NCI-H524 treated with DMSO at 0.1 percent for 48 hours (cell line): ENCODE data around the gene TESK1.

Experiments used
- DNase-seq: peaks from one replicate; lab custom pipeline; 2025; lab: John Stamatoyannopoulos, UW

The TESK1 gene

GRCh38 chr9:35646533-35647265, 41.6 kb downstream of the TESK1 start:
- DNase-seq, result peak; percentile 37

DNA sequence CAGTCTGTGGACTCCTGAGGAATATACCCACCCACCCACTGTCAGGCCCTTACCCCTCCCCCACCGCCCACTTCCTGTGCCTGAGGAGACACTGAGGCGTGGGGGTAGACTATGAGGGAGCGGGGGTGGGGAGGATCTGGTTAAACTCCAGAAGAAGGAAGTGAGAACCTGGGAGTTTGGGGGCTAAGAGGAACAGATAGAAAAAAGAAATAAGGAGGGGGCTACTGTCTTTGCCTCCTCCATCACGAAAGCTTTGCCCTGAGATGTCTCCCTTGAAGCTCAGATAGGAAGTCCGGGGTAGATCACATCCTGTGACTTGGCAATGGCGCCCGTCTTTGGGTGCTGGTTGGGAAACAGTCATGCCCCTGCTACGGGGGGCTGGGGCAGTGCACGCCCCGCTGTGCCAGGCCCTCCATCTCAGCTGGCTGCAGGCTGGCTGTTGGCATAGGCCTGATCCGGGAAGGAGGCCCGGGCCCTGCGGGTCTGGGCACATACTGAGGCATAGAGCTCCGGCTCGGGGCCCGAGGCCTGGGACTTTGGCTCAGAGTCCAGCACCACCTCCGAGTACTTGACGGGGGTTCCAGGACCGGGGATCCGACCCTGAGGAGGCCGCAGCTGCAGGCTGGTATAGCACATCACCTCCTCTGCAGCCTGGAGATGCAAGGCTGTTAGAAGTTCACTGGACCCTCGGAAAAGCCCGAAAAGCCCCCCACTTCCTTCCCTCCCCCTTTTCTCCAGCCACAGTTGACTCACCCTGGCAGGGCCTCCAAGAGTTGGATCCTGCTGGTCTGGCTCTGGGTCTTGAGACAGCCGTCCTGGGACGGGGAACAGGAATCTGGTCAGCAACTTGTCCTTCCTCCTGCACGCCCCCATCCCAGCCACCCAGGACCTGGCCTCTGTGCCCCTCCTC, 44.6 kb downstream of the TESK1 start:
- DNase-seq, result no peak

DNA sequence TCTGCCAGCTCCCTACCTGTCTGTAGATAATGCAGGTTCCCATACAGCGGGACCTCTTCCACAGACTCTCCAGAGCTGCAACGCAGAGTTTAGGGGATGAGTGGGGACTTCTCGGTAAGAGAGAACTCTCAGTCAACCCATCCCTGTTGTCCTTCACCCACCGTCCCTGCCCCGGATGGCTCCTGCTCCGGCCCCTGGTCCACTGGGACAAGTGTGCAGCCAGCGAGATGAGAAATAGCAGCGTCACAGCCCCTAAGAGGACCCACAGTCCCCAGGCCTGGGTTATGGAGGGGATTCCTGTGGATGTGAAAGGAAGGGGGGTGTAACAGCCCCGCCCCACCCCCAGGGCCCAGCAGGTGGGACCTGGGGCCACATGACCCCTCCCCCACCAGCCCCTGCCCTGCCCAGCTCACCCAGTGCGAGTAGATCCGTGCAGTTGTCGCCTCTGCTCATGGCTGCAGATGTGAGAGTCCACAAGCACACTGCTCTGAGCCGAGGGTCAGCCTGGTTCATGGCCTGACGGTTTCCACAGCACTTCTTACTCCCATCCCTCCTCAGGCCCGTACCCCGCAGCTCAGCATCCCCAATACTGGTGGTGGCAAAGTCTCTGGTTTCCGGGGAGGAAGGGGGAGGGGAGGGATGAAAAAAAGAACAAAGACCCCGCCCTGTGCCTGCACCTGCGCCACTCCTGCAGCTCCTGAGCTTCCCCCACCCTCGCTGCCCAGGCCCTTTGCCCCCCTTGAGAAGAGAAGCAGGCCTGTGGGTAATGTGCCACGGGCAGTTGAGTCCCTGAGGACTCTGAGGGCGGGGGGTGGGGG, 45.5 kb downstream of the TESK1 start, which contains the start of gene SIT1:
Gene SIT1 (minus strand): TSS at position 591 of the 818 bp plus-strand sequence. CDS start 78 bp downstream, at position 513.
- no peak for DNase-seq

GRCh38 chr9:35651956-35652828, 47.1 kb downstream of the TESK1 start:
- DNase-seq, result no peak

- DNase-seq, result no peak
Measured at GRCh38 chr9:35652829-35653209, 47.8 kb downstream of the TESK1 start.

DNA sequence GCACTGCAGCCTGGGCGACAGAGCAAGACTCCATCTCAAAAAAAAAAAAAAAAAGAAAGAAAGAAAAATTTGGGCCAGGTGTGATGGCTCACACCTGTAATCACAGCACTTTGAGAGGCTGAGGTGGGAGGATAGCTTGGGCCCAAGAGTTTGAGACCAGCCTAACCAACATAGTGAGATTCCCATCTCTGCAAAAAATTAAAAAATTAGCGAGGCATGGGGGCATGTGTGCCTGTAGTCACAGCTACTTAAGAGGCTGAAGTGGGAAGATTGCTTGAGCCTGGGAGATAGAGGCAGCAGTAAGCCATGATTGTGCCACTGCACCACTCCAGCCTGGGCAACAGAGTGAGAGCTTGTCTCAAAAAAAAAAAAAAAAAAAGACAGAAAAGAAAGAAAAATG, 48.5 kb downstream of the TESK1 start:
- no peak for DNase-seq

DNA sequence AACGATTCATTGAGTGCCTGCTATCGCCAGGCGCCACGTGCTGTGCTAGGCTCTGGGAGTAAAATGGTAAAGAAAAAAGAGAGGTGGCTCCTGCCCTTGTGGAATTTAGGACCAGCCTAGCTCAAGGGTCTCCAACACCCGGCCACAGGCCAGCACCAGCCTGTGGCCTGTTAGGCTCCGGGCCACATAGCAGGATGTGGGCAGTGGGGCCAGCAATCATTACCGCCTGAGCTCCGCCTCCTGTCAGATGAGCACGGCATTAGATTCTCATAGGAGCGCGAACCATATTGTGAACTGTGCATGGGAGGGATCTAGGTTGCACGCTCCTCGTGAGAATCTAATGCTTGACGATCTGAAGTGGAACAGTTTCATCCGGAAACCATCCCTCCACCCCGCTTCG, 51.3 kb downstream of the TESK1 start:
- DNase-seq, result no peak

- peak; percentile 11 for DNase-seq
Measured at GRCh38 chr9:35656831-35657545, 51.9 kb downstream of the TESK1 start.

- DNase-seq, result peak; percentile 89
Measured at GRCh38 chr9:35657546-35658136, 52.6 kb downstream of the TESK1 start, which contains the start of gene RMRP. Gene RMRP (minus strand): TSS chr9:35658019.

DNA sequence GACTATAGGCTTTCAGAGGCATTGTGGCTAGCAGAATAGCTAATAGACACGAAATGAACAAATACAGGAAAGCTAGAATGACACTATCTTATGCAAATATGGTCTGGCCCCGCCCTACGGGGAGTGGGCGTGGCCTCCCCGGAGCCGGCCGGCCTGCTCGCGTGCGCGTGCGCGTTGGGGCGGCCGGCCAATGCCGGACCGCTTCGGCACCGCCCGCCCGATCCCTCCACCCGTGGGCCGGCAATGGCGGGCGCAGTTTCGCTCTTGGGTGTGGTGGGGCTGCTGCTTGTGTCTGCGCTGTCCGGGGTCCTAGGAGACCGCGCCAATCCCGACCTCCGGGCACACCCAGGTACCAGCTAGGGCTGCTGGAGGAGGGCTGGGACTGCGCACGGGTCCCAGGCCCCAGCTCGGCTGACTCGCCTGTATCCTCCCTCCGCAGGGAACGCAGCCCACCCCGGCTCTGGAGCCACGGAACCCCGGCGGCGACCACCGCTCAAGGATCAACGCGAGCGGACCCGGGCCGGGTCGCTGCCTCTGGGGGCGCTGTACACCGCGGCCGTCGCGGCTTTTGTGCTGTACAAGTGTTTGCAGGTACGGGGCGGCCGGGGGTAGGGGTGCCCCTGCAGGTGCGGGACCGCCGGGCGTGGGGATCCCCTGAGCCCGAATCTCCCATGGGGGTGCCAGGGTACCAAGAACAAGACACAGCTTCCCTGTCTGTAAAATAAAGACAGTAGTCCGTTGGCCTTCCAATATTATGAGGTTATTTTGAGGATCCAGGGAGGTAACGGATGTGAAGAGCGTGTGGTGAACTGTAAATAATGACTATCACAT, 53.3 kb downstream of the TESK1 start, which contains the start of gene CCDC107:
Gene CCDC107 (plus strand): TSS at position 156 of the 831 bp plus-strand sequence. CDS start 88 bp downstream, at position 244.
- DNase-seq, result peak; percentile 51

- DNase-seq, result no peak
Measured at GRCh38 chr9:35658968-35659220, 53.8 kb downstream of the TESK1 start.

DNA sequence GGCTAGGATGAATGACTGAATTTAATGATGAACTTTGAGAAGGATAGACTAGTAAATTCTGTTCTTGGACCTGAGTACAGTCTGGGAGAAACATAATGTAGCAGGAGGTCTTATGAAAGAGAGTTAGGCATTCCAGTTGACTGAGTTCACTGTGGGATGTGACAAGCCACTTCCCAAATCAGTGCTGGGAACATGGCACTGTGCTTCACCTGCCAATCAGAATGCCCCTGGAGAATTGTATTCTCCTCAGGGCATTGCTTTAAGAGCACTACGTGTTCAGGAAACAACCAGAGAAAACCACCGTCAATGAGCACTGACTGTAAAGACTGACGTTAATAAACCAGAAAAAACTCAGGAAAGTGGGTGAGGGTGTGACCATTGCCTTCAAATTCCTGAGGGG, 54.3 kb downstream of the TESK1 start:
- no peak for DNase-seq
